Activated CD8-positive, alpha-beta memory T cell treated with anti-CD3 and anti-CD28 coated beads for 36 hours (primary cell): ENCODE data around the gene PHYHIPL. TPM values are rescaled to one million over a fixed set of nuclear protein-coding genes. Genes with fewer than 3 reads are reported as not detected.

Source experiments
- CTCF ChIA-PET: fragments of 350-600 bp; sonication (Branson Sonifier 250); formaldehyde crosslinking; loops from one replicate; lab custom pipeline; 2021; ENCODE audit warnings: antibody characterized with exemption; lab: Charles Lee
- POLR2A ChIA-PET: fragments of 350-600 bp; sonication (Branson Sonifier 250); formaldehyde crosslinking; loops from one replicate; lab custom pipeline; 2021; ENCODE audit warnings: antibody characterized with exemption; lab: Charles Lee
- total RNA-seq, 2 experiments: library from RNA; stranded (reverse); gene quantifications; one replicate each; pipeline ENCODE4 v1.2.3, GENCODE V29; 2021

PHYHIPL gene
- total RNA-seq, 2 experiments from 2014 or later: not detected

GRCh38 chr10:59283456-59284091 is 107.1 kb downstream of the PHYHIPL start:
- POLR2A ChIA-PET: no interaction called here
- CTCF ChIA-PET: no interaction called here

GRCh38 chr10:59284118-59284975 is 107.9 kb downstream of the PHYHIPL start:
- ChIA-PET CTCF (no interaction called here), POLR2A (no interaction called here)

- POLR2A ChIA-PET: no interaction called here
Measured at GRCh38 chr10:59285073-59285472, 108.6 kb downstream of the PHYHIPL start.

GRCh38 chr10:59285848-59286247 is 109.4 kb downstream of the PHYHIPL start:
- POLR2A ChIA-PET: no interaction called here
- CTCF ChIA-PET: no interaction called here

More at GRCh38 chr10:59285073-59285472, 108.6 kb downstream of the PHYHIPL start:
- CTCF ChIA-PET: no interaction called here

- CTCF ChIA-PET: no interaction called here
Measured at GRCh38 chr10:59287587-59288255, 111.3 kb downstream of the PHYHIPL start.

GRCh38 chr10:59289853-59290252 is 113.4 kb downstream of the PHYHIPL start:
- ChIA-PET CTCF (no interaction called here), POLR2A (no interaction called here)

More at GRCh38 chr10:59287587-59288255, 111.3 kb downstream of the PHYHIPL start:
- POLR2A ChIA-PET: no interaction called here

- ChIA-PET CTCF (no interaction called here), POLR2A (no interaction called here)
Measured at GRCh38 chr10:59290448-59290847, 114.0 kb downstream of the PHYHIPL start.

Other genes starting within 250 kb of the PHYHIPL start
- gene FAM13C, start 185.9 kb downstream of the PHYHIPL start, total RNA-seq: not detected